SKM-1 (cell line): ENCODE measurements around the gene CEBPG.
A peak's percentile ranks its signal among the peaks of the same experiment; 100 is the strongest.

Experiments
- DNase-seq: peaks from one replicate; lab custom pipeline; 2025; ENCODE audit not compliant: unreplicated experiment; lab: John Stamatoyannopoulos, UW

CEBPG gene

GRCh38 chr19:33418871-33419787 lies 45.6 kb downstream of the CEBPG start:
- DNase-seq, result no peak

GRCh38 chr19:33419788-33420130 lies 46.2 kb downstream of the CEBPG start:
- no peak for DNase-seq

DNA sequence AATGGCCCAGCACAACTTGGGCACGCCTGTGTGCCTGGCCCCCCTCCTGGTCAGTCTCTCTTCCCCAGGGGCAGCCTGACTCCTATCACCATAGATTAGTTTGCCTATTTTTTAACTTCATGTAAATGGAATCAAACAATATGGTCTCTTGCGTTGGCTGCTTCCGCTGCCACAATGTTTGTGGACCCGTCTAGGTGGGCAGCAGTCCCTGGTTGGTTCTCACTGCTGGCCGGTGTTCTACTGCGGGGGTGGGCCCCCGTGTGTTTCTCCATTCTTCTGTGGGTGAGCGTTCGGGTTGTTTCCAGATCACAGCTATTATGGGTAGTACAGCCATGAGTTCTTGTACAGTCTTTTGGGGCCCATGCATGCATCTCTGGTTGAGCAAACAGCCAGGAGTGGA lies 47.3 kb downstream of the CEBPG start:
- DNase-seq, result no peak

- DNase-seq, result no peak
Observed at GRCh38 chr19:33421368-33421767, 47.9 kb downstream of the CEBPG start.

DNA sequence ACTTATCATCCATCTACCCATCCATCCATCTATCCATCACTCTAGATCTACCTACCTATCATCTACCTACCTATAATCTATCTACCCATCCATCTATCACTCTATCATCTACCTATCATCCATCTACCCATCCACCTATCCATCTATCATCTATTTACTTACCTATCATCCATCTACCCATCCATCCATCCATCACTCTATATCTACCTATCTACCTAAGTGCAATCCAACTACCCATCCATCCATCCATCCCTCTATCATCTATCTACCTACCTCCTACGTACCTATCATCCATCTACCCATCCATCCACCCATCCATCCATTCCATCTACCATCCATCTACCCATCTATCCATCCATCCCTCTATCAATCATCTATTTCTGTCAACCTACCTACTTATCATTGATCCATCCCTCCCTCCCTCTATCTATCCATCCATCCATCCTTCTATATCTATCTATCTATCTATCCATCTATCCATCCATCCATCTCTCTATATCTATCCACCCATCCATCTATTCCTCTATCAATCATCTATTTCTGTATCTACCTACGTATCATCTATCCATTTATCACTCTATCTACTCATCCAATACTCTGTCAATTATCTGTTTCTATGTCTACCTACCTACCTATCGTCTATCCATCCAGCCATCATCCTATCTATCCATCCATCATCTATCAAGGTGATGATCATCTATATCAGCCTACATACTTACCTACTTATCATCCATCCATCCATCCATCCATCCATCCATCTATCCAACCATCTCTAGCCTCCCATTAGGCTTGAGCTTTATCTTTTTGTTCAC lies 49.1 kb downstream of the CEBPG start:
- no peak for DNase-seq

GRCh38 chr19:33424181-33424580 lies 50.7 kb downstream of the CEBPG start:
- no peak for DNase-seq

DNA sequence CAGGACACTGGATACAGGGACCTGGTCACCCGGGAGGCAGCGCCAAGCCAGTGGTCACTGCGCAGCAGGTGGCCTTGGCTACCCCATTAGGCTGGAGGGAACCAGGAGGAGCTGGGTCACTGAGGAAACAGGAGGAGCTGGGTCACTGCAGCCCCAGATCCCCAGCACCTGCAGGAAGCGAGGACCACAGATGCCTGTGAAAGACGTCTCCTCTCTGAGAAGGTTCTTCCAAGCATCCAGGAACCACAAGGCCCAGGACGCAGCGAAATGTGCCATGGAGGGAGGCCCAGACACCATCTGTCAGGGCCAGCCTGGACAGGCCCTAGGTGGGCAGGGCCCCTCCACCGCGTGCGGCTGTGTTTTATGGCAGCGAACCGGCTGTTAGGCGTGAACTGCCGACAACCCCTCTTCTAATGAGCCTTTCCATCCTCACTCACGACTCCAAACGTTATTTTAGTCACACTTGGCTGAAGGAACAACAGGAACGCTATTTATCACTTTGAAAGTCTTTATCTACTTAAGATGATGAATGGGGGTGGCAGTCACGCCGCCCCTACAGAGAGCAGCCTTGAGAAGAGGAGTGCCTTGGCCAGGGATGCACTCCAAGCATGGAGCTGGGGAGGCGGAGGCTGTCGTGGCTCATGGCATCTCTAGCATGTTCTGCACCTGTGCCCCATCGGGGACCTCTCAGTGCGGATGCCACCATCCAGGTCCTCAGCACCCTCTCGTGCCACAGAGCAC lies 53.3 kb downstream of the CEBPG start:
- no peak for DNase-seq

GRCh38 chr19:33427801-33428626 lies 54.5 kb downstream of the CEBPG start:
- DNase-seq, result no peak

- no peak for DNase-seq
Observed at GRCh38 chr19:33428627-33429125, 55.2 kb downstream of the CEBPG start.

DNA sequence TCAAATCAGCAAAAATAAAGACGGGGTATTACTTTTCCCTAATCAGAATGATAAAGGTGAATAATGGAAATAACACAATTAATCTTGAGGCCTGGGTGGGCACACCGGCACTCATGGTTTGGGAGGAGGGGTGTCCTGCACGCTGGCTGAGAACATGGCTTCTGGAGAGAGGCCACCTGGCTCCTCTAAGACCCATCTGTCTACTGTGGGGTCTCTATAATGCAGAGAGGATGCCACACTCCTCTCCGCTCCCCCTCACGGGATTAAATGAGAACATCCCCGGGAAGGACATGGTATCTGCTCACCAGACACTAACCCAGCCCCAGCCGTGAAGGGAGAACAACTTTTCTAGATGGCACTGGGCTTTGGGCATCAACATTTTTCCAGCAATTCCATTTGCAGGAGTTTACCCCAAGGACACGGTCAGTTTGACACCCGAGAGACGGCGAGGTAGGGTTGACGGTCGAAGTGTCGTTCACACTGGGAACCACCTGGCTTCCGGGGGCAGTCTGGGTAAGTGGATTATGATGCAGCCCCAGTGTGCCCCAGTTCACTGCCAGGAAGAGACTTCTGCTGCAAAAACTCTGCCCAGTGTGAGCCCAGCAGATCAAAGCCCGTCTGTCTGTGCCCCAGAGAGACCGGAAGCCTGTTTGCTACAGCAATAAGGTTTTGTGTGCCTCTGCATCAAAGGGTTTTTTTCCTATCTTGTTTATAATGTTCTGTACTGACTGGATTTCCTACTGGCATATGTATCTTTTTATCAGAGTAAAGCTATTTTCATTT lies 56.6 kb downstream of the CEBPG start:
- no peak for DNase-seq

DNA sequence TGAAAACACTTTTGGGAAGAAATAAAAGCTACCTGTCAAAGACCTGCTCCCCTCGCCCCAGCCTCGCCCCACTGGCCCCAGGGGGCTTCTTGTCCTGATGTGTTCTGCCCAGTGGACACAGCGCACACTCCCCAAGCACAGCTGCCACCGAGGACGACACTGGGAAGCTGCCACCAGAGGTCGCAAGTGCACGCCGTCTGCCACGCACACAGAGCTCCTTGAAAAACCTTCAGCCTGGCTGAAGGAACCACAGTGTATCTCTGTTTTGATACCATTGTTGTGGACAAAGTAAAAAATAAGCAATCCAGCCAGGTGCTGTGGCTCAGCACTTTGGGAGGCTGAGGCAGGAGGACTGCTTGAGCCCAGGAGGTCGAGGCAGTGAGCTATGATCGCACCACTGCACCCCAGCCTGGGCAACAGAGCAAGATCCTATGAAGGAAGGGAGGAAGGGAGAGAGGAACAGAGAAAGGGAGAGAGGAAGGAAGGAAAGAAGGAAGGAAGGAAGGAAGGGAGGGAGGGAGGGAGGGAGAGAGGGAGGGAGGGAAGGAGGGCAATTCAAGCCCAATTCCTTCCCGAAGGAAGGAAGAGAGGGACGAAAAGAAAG lies 57.3 kb downstream of the CEBPG start:
- DNase-seq, result peak; percentile 65

DNA sequence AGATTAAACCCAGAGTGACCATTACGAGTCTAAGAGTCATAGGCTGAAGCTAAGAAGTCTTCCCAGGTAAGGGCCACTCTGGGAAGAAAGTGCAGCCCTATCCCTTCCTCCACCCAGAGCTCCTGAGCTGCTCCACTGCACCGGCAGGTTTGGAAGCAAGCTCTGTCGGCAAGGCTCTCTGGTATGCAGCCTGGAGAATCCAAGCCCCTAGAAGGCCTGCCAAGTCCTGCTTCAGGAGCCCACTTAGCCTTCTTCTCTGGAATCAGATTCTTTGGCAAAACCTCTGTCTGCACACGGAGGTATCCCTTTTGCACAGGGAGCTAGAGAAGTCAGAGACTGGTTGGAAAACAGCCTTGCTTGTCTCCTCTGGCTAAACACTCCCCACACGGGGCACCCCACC lies 58.5 kb downstream of the CEBPG start:
- DNase-seq, result no peak
